ENCODE measurements around the gene FAM20C. TPM values are rescaled to one million over a fixed set of nuclear protein-coding genes. Genes with fewer than 3 reads are reported as not detected.
A peak's percentile ranks its signal among the peaks of the same experiment; 100 is the strongest.

FAM20C gene
- total RNA-seq, 1 experiment from 2014 or later: 62.4 TPM

DNA sequence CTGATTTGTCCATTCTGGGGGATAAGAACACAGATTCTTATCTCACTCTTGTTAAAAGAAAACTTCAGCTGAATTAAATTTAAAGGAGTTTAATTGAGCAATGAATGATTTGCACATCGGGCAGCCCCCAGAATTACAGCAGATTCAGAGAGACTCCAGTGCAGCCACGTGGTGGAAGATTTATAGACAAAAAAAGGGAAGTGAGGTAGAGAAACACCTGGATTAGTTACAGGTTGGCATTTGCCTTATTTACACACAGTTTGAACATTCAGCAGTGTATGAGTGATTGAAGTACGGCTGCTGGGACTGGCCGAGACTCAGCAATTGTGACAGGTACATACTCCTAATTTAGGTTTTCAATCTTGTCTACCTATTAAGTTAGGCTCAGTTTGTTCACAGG is 46.5 kb upstream of the FAM20C start:
- ATAC-seq: no peak
- intact Hi-C loops (cut with micrococcal nuclease; ENCODE audit: unreplicated experiment): no loop called here
- no peak for DNase-seq (ENCODE audit: low read depth, low spot score)

DNA sequence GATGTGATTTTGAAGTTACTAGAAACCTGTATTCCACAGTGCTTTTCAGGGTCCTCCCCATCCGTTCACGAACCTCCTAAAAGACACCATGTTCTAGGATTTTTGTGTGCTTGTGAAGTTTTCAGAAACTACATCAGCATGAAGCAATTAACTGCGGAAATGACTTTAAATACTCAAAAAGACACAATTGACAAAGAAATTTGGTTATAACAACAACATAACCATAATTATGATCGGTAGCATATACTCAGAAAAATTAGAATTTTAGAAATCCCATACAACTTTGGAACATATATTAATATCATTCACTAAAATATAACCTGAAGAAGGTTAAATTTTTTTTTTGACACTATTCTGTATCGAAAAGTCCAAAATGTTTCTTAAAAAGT is 43.8 kb upstream of the FAM20C start:
- CTCF ChIA-PET: no interaction called here

More for the DNA sequence above, 46.5 kb upstream of the FAM20C start:
- no peak for TF ChIP-seq SIN3A (IDR thresholded peaks at IDR 0.05; ENCODE audit: borderline replicate concordance, insufficient read depth, low read depth, low read length)
- TF ChIP-seq, protein P1, sequence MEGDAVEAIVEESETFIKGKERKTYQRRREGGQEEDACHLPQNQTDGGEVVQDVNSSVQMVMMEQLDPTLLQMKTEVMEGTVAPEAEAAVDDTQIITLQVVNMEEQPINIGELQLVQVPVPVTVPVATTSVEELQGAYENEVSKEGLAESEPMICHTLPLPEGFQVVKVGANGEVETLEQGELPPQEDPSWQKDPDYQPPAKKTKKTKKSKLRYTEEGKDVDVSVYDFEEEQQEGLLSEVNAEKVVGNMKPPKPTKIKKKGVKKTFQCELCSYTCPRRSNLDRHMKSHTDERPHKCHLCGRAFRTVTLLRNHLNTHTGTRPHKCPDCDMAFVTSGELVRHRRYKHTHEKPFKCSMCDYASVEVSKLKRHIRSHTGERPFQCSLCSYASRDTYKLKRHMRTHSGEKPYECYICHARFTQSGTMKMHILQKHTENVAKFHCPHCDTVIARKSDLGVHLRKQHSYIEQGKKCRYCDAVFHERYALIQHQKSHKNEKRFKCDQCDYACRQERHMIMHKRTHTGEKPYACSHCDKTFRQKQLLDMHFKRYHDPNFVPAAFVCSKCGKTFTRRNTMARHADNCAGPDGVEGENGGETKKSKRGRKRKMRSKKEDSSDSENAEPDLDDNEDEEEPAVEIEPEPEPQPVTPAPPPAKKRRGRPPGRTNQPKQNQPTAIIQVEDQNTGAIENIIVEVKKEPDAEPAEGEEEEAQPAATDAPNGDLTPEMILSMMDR (IDR thresholded peaks at IDR 0.05): no peak
- TF ChIP-seq TCF7L2 (IDR thresholded peaks at IDR 0.05; ENCODE audit: low read depth, low read length): no peak
- TF ChIP-seq, protein P2, sequence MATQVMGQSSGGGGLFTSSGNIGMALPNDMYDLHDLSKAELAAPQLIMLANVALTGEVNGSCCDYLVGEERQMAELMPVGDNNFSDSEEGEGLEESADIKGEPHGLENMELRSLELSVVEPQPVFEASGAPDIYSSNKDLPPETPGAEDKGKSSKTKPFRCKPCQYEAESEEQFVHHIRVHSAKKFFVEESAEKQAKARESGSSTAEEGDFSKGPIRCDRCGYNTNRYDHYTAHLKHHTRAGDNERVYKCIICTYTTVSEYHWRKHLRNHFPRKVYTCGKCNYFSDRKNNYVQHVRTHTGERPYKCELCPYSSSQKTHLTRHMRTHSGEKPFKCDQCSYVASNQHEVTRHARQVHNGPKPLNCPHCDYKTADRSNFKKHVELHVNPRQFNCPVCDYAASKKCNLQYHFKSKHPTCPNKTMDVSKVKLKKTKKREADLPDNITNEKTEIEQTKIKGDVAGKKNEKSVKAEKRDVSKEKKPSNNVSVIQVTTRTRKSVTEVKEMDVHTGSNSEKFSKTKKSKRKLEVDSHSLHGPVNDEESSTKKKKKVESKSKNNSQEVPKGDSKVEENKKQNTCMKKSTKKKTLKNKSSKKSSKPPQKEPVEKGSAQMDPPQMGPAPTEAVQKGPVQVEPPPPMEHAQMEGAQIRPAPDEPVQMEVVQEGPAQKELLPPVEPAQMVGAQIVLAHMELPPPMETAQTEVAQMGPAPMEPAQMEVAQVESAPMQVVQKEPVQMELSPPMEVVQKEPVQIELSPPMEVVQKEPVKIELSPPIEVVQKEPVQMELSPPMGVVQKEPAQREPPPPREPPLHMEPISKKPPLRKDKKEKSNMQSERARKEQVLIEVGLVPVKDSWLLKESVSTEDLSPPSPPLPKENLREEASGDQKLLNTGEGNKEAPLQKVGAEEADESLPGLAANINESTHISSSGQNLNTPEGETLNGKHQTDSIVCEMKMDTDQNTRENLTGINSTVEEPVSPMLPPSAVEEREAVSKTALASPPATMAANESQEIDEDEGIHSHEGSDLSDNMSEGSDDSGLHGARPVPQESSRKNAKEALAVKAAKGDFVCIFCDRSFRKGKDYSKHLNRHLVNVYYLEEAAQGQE (IDR thresholded peaks at IDR 0.05; ENCODE audit: insufficient read depth in 1 of 2, low read depth in 2 of 2, low read length in 1 of 2): no peak
- no peak for TF ChIP-seq POLR2AphosphoS5 (IDR thresholded peaks at IDR 0.05; ENCODE audit: low read depth, low read length)
- H3K4me3 ChIP-seq (ENCODE audit: low read depth in 2 of 2, low read length in 2 of 2): no peak overlapping the region
- in situ Hi-C loops (cut with HindIII; ENCODE audit: low pct_unique_long_range_greater_than_20kb, low sequenced_read_pairs): no loop called here
- POLR2A ChIA-PET: no interaction called here
- no peaks in the 10 kb centered on the region for H3K27me3 ChIP-seq (ENCODE audit: control insufficient read depth, insufficient read depth, low read length)
- no peaks in the 10 kb centered on the region for H3K9me3 ChIP-seq (ENCODE audit: control insufficient read depth, insufficient read depth, low read depth, low read length)
- peaks cover 6% of the 10 kb centered on the region for H3K4me1 ChIP-seq (ENCODE audit: control insufficient read depth, insufficient read depth, low read length)
- CTCF ChIA-PET: no interaction called here
- no peaks in the 10 kb centered on the region for H3K36me3 ChIP-seq (ENCODE audit: control insufficient read depth, insufficient read depth, low read length)
- BruUV-seq (replicated peaks): no TSS peak
- no peak overlapping the region for H3K27ac ChIP-seq (ENCODE audit: low read length)

More for the DNA sequence above, 43.8 kb upstream of the FAM20C start:
- Histone ChIP-seq H3K9me3 (ENCODE audit: control insufficient read depth, insufficient read depth, low read depth, low read length) (no peaks in the 10 kb centered on the region), H3K4me3 (ENCODE audit: low read depth in 2 of 2, low read length in 2 of 2) (peak overlapping the region; percentile 67 to 84), H3K36me3 (ENCODE audit: control insufficient read depth, insufficient read depth, low read length) (no peaks in the 10 kb centered on the region), H3K27ac (ENCODE audit: low read length) (peak overlapping the region; percentile 99), H3K4me1 (ENCODE audit: control insufficient read depth, insufficient read depth, low read length) (peaks cover 6% of the 10 kb centered on the region), H3K27me3 (ENCODE audit: control insufficient read depth, insufficient read depth, low read length) (no peaks in the 10 kb centered on the region)
- BruUV-seq (replicated peaks): no TSS peak
- POLR2A ChIA-PET: no interaction called here
- in situ Hi-C loops (cut with HindIII; ENCODE audit: low pct_unique_long_range_greater_than_20kb, low sequenced_read_pairs): no loop called here
- TF ChIP-seq, protein P1 (IDR thresholded peaks at IDR 0.05): no peak
- TF ChIP-seq TCF7L2 (IDR thresholded peaks at IDR 0.05; ENCODE audit: low read depth, low read length) (no peak), POLR2AphosphoS5 (IDR thresholded peaks at IDR 0.05; ENCODE audit: low read depth, low read length) (no peak), SIN3A (IDR thresholded peaks at IDR 0.05; ENCODE audit: borderline replicate concordance, insufficient read depth, low read depth, low read length) (no peak)
- TF ChIP-seq, protein P2 (IDR thresholded peaks at IDR 0.05; ENCODE audit: insufficient read depth in 1 of 2, low read depth in 2 of 2, low read length in 1 of 2): no peak
- intact Hi-C loops (cut with micrococcal nuclease; ENCODE audit: unreplicated experiment): no loop called here
- ATAC-seq (no peak), DNase-seq (ENCODE audit: low read depth, low spot score) (no peak)

Measured in Panc1 (cell line).